ENCODE measurements around the gene COL21A1.

The COL21A1 gene

GRCh38 chr6:56176741-56177140 lies 70.6 kb downstream of the COL21A1 start:
- no peak overlapping the region for H2AFZ ChIP-seq (ENCODE audit: low read depth, low read length)
- no peaks in the 10 kb centered on the region for H3K9me3 ChIP-seq (ENCODE audit: insufficient read depth, low read length, severe bottlenecking)
- H3K4me1 ChIP-seq (ENCODE audit: insufficient read depth, low read length) = no peaks in the 10 kb centered on the region
- no peaks in the 10 kb centered on the region for H3K27me3 ChIP-seq (ENCODE audit: insufficient read depth, low read length, poor library complexity)
- TF ChIP-seq CTCF (IDR thresholded peaks at IDR 0.05; ENCODE audit: borderline replicate concordance, extremely low read depth, low read length, poor library complexity, severe bottlenecking) (no peak), EZH2 (IDR thresholded peaks at IDR 0.05; ENCODE audit: borderline replicate concordance, low read depth, low read length, severe bottlenecking) (no peak)
- H3K4me2 ChIP-seq (ENCODE audit: insufficient read depth, low read length) = no peak overlapping the region
- no peaks in the 10 kb centered on the region for H4K20me1 ChIP-seq (ENCODE audit: insufficient read depth, low read length)
- H3K79me2 ChIP-seq (ENCODE audit: insufficient read depth, low read length) = no peaks in the 10 kb centered on the region
- ATAC-seq (ENCODE audit: insufficient read depth, low read depth) (no peak), DNase-seq (no peak)
- H3K27ac ChIP-seq (ENCODE audit: low read length) = no peak overlapping the region
- H3K4me3 ChIP-seq (ENCODE audit: low read depth in 1 of 2, low read length in 2 of 2) = no peak overlapping the region
- H3K36me3 ChIP-seq (ENCODE audit: insufficient read depth, low read length) = no peaks in the 10 kb centered on the region
- no peak overlapping the region for H3K9ac ChIP-seq (ENCODE audit: low read depth, low read length)

GRCh38 chr6:56173228-56173627 lies 74.2 kb downstream of the COL21A1 start:
- no peak for TF ChIP-seq EZH2 (IDR thresholded peaks at IDR 0.05; ENCODE audit: borderline replicate concordance, low read depth, low read length, severe bottlenecking)
- TF ChIP-seq CTCF (IDR thresholded peaks at IDR 0.05; ENCODE audit: borderline replicate concordance, extremely low read depth, low read length, poor library complexity, severe bottlenecking) = no peak
- Histone ChIP-seq H3K4me3 (ENCODE audit: low read depth in 1 of 2, low read length in 2 of 2) (no peak overlapping the region), H2AFZ (ENCODE audit: low read depth, low read length) (no peak overlapping the region), H4K20me1 (ENCODE audit: insufficient read depth, low read length) (no peaks in the 10 kb centered on the region), H3K9me3 (ENCODE audit: insufficient read depth, low read length, severe bottlenecking) (no peaks in the 10 kb centered on the region), H3K9ac (ENCODE audit: low read depth, low read length) (no peak overlapping the region), H3K4me2 (ENCODE audit: insufficient read depth, low read length) (no peak overlapping the region), H3K4me1 (ENCODE audit: insufficient read depth, low read length) (no peaks in the 10 kb centered on the region), H3K27ac (ENCODE audit: low read length) (no peak overlapping the region), H3K36me3 (ENCODE audit: insufficient read depth, low read length) (no peaks in the 10 kb centered on the region), H3K27me3 (ENCODE audit: insufficient read depth, low read length, poor library complexity) (no peaks in the 10 kb centered on the region), H3K79me2 (ENCODE audit: insufficient read depth, low read length) (no peaks in the 10 kb centered on the region)
- ATAC-seq (ENCODE audit: insufficient read depth, low read depth) (no peak), DNase-seq (no peak)

GRCh38 chr6:56172144-56172543 lies 75.2 kb downstream of the COL21A1 start:
- H3K9me3 ChIP-seq (ENCODE audit: insufficient read depth, low read length, severe bottlenecking) = no peaks in the 10 kb centered on the region
- no peak overlapping the region for H3K27ac ChIP-seq (ENCODE audit: low read length)
- H3K4me2 ChIP-seq (ENCODE audit: insufficient read depth, low read length) = no peak overlapping the region
- no peaks in the 10 kb centered on the region for H3K27me3 ChIP-seq (ENCODE audit: insufficient read depth, low read length, poor library complexity)
- H3K4me1 ChIP-seq (ENCODE audit: insufficient read depth, low read length) = no peaks in the 10 kb centered on the region
- no peak overlapping the region for H2AFZ ChIP-seq (ENCODE audit: low read depth, low read length)
- no peak overlapping the region for H3K9ac ChIP-seq (ENCODE audit: low read depth, low read length)
- no peaks in the 10 kb centered on the region for H3K36me3 ChIP-seq (ENCODE audit: insufficient read depth, low read length)
- no peak for ATAC-seq (ENCODE audit: insufficient read depth, low read depth)
- H3K4me3 ChIP-seq (ENCODE audit: low read depth in 1 of 2, low read length in 2 of 2) = no peak overlapping the region
- H3K79me2 ChIP-seq (ENCODE audit: insufficient read depth, low read length) = no peaks in the 10 kb centered on the region
- DNase-seq = no peak
- TF ChIP-seq CTCF (IDR thresholded peaks at IDR 0.05; ENCODE audit: borderline replicate concordance, extremely low read depth, low read length, poor library complexity, severe bottlenecking) = no peak
- TF ChIP-seq EZH2 (IDR thresholded peaks at IDR 0.05; ENCODE audit: borderline replicate concordance, low read depth, low read length, severe bottlenecking) = no peak
- H4K20me1 ChIP-seq (ENCODE audit: insufficient read depth, low read length) = no peaks in the 10 kb centered on the region

- ATAC-seq (ENCODE audit: insufficient read depth, low read depth) (no peak), DNase-seq (no peak)
- Histone ChIP-seq H3K9ac (ENCODE audit: low read depth, low read length) (no peak overlapping the region), H3K4me2 (ENCODE audit: insufficient read depth, low read length) (no peak overlapping the region), H3K4me3 (ENCODE audit: low read depth in 1 of 2, low read length in 2 of 2) (no peak overlapping the region), H3K27me3 (ENCODE audit: insufficient read depth, low read length, poor library complexity) (no peaks in the 10 kb centered on the region), H4K20me1 (ENCODE audit: insufficient read depth, low read length) (no peaks in the 10 kb centered on the region), H3K36me3 (ENCODE audit: insufficient read depth, low read length) (no peaks in the 10 kb centered on the region), H3K27ac (ENCODE audit: low read length) (no peak overlapping the region), H3K9me3 (ENCODE audit: insufficient read depth, low read length, severe bottlenecking) (no peaks in the 10 kb centered on the region), H2AFZ (ENCODE audit: low read depth, low read length) (no peak overlapping the region), H3K4me1 (ENCODE audit: insufficient read depth, low read length) (no peaks in the 10 kb centered on the region), H3K79me2 (ENCODE audit: insufficient read depth, low read length) (no peaks in the 10 kb centered on the region)
- no peak for TF ChIP-seq EZH2 (IDR thresholded peaks at IDR 0.05; ENCODE audit: borderline replicate concordance, low read depth, low read length, severe bottlenecking)
- no peak for TF ChIP-seq CTCF (IDR thresholded peaks at IDR 0.05; ENCODE audit: borderline replicate concordance, extremely low read depth, low read length, poor library complexity, severe bottlenecking)
Observed at GRCh38 chr6:56169366-56169765, 78.0 kb downstream of the COL21A1 start.

Measured in DND-41 (cell line).